ENCODE results near the gene BBS2.

GRCh38 chr16:56493126-56493525 lies 26.7 kb downstream of the BBS2 start:
- TF ChIP-seq GATA3 (IDR thresholded peaks at IDR 0.05; ENCODE audit: low read depth, low read length) (no peak), GATA2 (IDR thresholded peaks at IDR 0.05; ENCODE audit: low read depth, low read length) (no peak)
